PFSK-1 (cell line): ENCODE results near the gene BACH1.

Source experiments
- FOXP2 ChIP-seq: optimal IDR thresholded peaks from 2 replicates; pipeline ENCODE3; 2011; ENCODE audit warnings: borderline replicate concordance, control low read depth, inconsistent platforms; ENCODE audit not compliant: insufficient read depth; ENCODE audit errors: extremely low read length, extremely low read depth
- POLR2AphosphoS5 ChIP-seq: IDR thresholded peaks from 2 replicates; pipeline ENCODE4 v1.6.1; 2012; ENCODE audit warnings: low read depth, mild to moderate bottlenecking, control low read depth, low read length, moderate library complexity
- SIN3A ChIP-seq: IDR thresholded peaks from 2 replicates; pipeline ENCODE4 v1.6.1; 2012; ENCODE audit warnings: mild to moderate bottlenecking, low read length, moderate library complexity, borderline replicate concordance; ENCODE audit not compliant: insufficient read depth
- TAF1 ChIP-seq: IDR thresholded peaks from 2 replicates; pipeline ENCODE4 v1.6.1; 2012; ENCODE audit warnings: low read length, control low read depth, borderline replicate concordance; ENCODE audit not compliant: insufficient read depth
- TF ChIP-seq, protein P1 (sequence below), 2 experiments: IDR thresholded peaks; 2 replicates each; pipeline versions ENCODE4 v1.6.1 to v1.8.0; 2011 to 2012; ENCODE audit warnings: low read depth in 2 of 2, low read length in 2 of 2, control low read depth in 1 of 2, inconsistent platforms in 1 of 2, mild to moderate bottlenecking in 1 of 2, moderate library complexity in 1 of 2; ENCODE audit not compliant: insufficient read depth in 1 of 2

BACH1 gene

GRCh38 chr21:29365661-29366265 lies 67.0 kb downstream of the BACH1 start:
- TF ChIP-seq FOXP2 (no peak), POLR2AphosphoS5 (no peak), SIN3A (no peak), TAF1 (no peak)
- TF ChIP-seq, protein P1, sequence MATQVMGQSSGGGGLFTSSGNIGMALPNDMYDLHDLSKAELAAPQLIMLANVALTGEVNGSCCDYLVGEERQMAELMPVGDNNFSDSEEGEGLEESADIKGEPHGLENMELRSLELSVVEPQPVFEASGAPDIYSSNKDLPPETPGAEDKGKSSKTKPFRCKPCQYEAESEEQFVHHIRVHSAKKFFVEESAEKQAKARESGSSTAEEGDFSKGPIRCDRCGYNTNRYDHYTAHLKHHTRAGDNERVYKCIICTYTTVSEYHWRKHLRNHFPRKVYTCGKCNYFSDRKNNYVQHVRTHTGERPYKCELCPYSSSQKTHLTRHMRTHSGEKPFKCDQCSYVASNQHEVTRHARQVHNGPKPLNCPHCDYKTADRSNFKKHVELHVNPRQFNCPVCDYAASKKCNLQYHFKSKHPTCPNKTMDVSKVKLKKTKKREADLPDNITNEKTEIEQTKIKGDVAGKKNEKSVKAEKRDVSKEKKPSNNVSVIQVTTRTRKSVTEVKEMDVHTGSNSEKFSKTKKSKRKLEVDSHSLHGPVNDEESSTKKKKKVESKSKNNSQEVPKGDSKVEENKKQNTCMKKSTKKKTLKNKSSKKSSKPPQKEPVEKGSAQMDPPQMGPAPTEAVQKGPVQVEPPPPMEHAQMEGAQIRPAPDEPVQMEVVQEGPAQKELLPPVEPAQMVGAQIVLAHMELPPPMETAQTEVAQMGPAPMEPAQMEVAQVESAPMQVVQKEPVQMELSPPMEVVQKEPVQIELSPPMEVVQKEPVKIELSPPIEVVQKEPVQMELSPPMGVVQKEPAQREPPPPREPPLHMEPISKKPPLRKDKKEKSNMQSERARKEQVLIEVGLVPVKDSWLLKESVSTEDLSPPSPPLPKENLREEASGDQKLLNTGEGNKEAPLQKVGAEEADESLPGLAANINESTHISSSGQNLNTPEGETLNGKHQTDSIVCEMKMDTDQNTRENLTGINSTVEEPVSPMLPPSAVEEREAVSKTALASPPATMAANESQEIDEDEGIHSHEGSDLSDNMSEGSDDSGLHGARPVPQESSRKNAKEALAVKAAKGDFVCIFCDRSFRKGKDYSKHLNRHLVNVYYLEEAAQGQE (IDR thresholded peaks at IDR 0.05; ENCODE audit: insufficient read depth in 1 of 2, low read depth in 2 of 2, low read length in 2 of 2): no peak

GRCh38 chr21:29366532-29366931 lies 67.8 kb downstream of the BACH1 start:
- TF ChIP-seq TAF1 (no peak), SIN3A (no peak), FOXP2 (no peak), POLR2AphosphoS5 (no peak)
- TF ChIP-seq, protein P1 (IDR thresholded peaks at IDR 0.05; ENCODE audit: insufficient read depth in 1 of 2, low read depth in 2 of 2, low read length in 2 of 2): no peak

GRCh38 chr21:29367335-29367734 lies 68.6 kb downstream of the BACH1 start:
- TF ChIP-seq, protein P1 (IDR thresholded peaks at IDR 0.05; ENCODE audit: insufficient read depth in 1 of 2, low read depth in 2 of 2, low read length in 2 of 2): no peak
- TF ChIP-seq POLR2AphosphoS5 (no peak), FOXP2 (no peak), TAF1 (no peak)

GRCh38 chr21:29368906-29369305 lies 70.2 kb downstream of the BACH1 start:
- TF ChIP-seq, protein P1 (IDR thresholded peaks at IDR 0.05; ENCODE audit: insufficient read depth in 1 of 2, low read depth in 2 of 2, low read length in 2 of 2): no peak
- TF ChIP-seq POLR2AphosphoS5 (no peak), SIN3A (no peak), TAF1 (no peak), FOXP2 (no peak)

DNA sequence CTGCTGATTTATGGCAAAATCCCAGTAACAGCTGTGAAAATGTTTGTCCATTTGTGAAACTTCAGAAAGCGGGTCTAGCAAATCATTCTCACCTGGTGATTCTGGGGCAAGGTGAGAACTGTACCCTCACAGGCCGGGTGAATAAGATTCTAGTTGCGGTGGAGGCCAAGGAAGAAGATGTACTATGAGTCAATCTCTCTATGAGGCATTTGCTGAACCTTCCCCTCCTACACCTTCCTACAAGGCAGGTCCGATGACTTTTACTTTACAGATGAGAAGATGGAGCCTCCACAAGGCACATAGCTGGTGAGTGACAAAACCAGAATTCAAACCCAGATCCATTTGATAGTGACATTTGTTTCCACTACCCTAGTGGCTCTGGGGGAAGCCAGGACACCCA lies 72.7 kb downstream of the BACH1 start:
- TF ChIP-seq, protein P1 (IDR thresholded peaks at IDR 0.05; ENCODE audit: insufficient read depth in 1 of 2, low read depth in 2 of 2, low read length in 2 of 2): no peak
- TF ChIP-seq POLR2AphosphoS5 (no peak), FOXP2 (no peak), SIN3A (no peak), TAF1 (no peak)
